CD4-positive, alpha-beta T cell treated with Interferon gamma for 1 hour (primary cell): ENCODE measurements around the gene SMCHD1.
"Not testable (repeated sequence)": the region's sequence is repeated elsewhere in the genome, so short reads cannot be mapped to it uniquely, and the experiment has no call there.

Experiments
- DNase-seq: peaks from one replicate; pipeline ENCODE4 v3.0.0-alpha.2; 2020

Gene SMCHD1

GRCh38 chr18:2660849-2661248 lies 5.3 kb downstream of the SMCHD1 start:
- not testable (repeated sequence) for DNase-seq

GRCh38 chr18:2662288-2662687 lies 6.8 kb downstream of the SMCHD1 start:
- not testable (repeated sequence) for DNase-seq

- no peak for DNase-seq
These were observed 7.5 kb downstream of the SMCHD1 start for GRCh38 chr18:2662990-2663389.

- no peak for DNase-seq
These were observed 16.9 kb downstream of the SMCHD1 start for GRCh38 chr18:2672410-2672809.

GRCh38 chr18:2672872-2673271 lies 17.3 kb downstream of the SMCHD1 start:
- no peak for DNase-seq

- not testable (repeated sequence) for DNase-seq
These were observed 23.4 kb downstream of the SMCHD1 start for GRCh38 chr18:2678933-2679332.

- DNase-seq: no peak
These were observed 24.8 kb downstream of the SMCHD1 start for GRCh38 chr18:2680216-2680792.

- no peak for DNase-seq
These were observed 26.6 kb downstream of the SMCHD1 start for GRCh38 chr18:2681993-2682603.

- no peak for DNase-seq
These were observed 27.5 kb downstream of the SMCHD1 start for GRCh38 chr18:2683055-2683454.

GRCh38 chr18:2686349-2686968 lies 30.9 kb downstream of the SMCHD1 start:
- DNase-seq: no peak

- DNase-seq: no peak
These were observed 32.0 kb downstream of the SMCHD1 start for GRCh38 chr18:2687390-2688001.

GRCh38 chr18:2692508-2692907 lies 37.0 kb downstream of the SMCHD1 start:
- no peak for DNase-seq

GRCh38 chr18:2697184-2697583 lies 41.7 kb downstream of the SMCHD1 start:
- DNase-seq: no peak

- DNase-seq: no peak
These were observed 43.5 kb downstream of the SMCHD1 start for GRCh38 chr18:2699001-2699400.

GRCh38 chr18:2704541-2704940 lies 49.0 kb downstream of the SMCHD1 start:
- no peak for DNase-seq

- no peak for DNase-seq
These were observed 51.4 kb downstream of the SMCHD1 start for GRCh38 chr18:2706903-2707302.

GRCh38 chr18:2707551-2708168 lies 52.1 kb downstream of the SMCHD1 start:
- DNase-seq: no peak

GRCh38 chr18:2709316-2709715 lies 53.8 kb downstream of the SMCHD1 start:
- no peak for DNase-seq

- no peak for DNase-seq
These were observed 58.6 kb downstream of the SMCHD1 start for GRCh38 chr18:2714140-2714539.

- DNase-seq: no peak
These were observed 60.5 kb downstream of the SMCHD1 start for GRCh38 chr18:2715990-2716389.

GRCh38 chr18:2716394-2717326 lies 61.1 kb downstream of the SMCHD1 start:
- no peak for DNase-seq

GRCh38 chr18:2717407-2717806 lies 61.9 kb downstream of the SMCHD1 start:
- DNase-seq: no peak

GRCh38 chr18:2719040-2719439 lies 63.5 kb downstream of the SMCHD1 start:
- no peak for DNase-seq
